ENCODE data around the gene CKAP2L. TPM values are rescaled to one million over a fixed set of nuclear protein-coding genes. Genes with fewer than 3 reads are reported as not detected.

The CKAP2L gene
- total and polyA plus RNA-seq, 2 experiments from 2014 or later, result 16.2 to 30.2 TPM

GRCh38 chr2:112783187-112783714, 18.8 kb upstream of the CKAP2L start:
- no peaks in the 10 kb centered on the region for H3K36me3 Mint-ChIP-seq (ENCODE audit: low read depth)
- H3K4me2 ChIP-seq, result peak overlapping the region; percentile 35; the same call in 1 of the 2 replicates
- H3K27me3 Mint-ChIP-seq (ENCODE audit: insufficient read depth, low read depth, poor library complexity), result peaks cover 6% of the 10 kb centered on the region
- H3K27ac Mint-ChIP-seq, result no peak overlapping the region
- peaks cover 26% of the 10 kb centered on the region for H3K4me1 Mint-ChIP-seq
- no peaks in the 10 kb centered on the region for H4K20me1 ChIP-seq (replicated peaks; ENCODE audit: insufficient read depth)
- H3K9me3 Mint-ChIP-seq, result no peaks in the 10 kb centered on the region
- no peaks in the 10 kb centered on the region for H3K27me3 ChIP-seq (ENCODE audit: insufficient read depth)
- H3K9me2 ChIP-seq (ENCODE audit: insufficient read depth), result peaks cover 16% of the 10 kb centered on the region
- DNase-seq (ENCODE audit: low spot score) (no peak), ATAC-seq (no peak)
- H3F3A ChIP-seq (replicated peaks; ENCODE audit: low read depth), result no peaks in the 10 kb centered on the region
- TF ChIP-seq ETS1 (IDR thresholded peaks at IDR 0.05), result no peak
- TF ChIP-seq CREB1 (CRISPR knock-in tag; IDR thresholded peaks at IDR 0.05; ENCODE audit: low read depth), result no peak
- no peak for TF ChIP-seq CTCF (conservative IDR thresholded peaks at IDR 0.05; ENCODE audit: low read depth in 2 of 2)
- no peak for TF ChIP-seq POLR2AphosphoS5 (IDR thresholded peaks at IDR 0.05; ENCODE audit: low read depth)
- no peak for TF ChIP-seq ZNF114 (CRISPR knock-in tag; IDR thresholded peaks at IDR 0.05)
- no peak for TF ChIP-seq JUNB (IDR thresholded peaks at IDR 0.05; ENCODE audit: unreplicated experiment)
- no peak overlapping the region for H3K4me3 Mint-ChIP-seq
- no peaks in the 10 kb centered on the region for H3K36me3 ChIP-seq (ENCODE audit: insufficient read depth)
- H2AFZ ChIP-seq, result peak overlapping the region; percentile 43
- no peaks in the 10 kb centered on the region for H3K79me2 ChIP-seq (replicated peaks; ENCODE audit: insufficient read depth)
- no peak overlapping the region for H3K27ac ChIP-seq (ENCODE audit: low read depth)
- H3K4me1 ChIP-seq (ENCODE audit: insufficient read depth), result peaks cover 22% of the 10 kb centered on the region
- no peak overlapping the region for H3K4me3 ChIP-seq

- Mint-ChIP-seq H3K27ac (no peak overlapping the region), H3K9me3 (no peaks in the 10 kb centered on the region), H3K27me3 (ENCODE audit: insufficient read depth, low read depth, poor library complexity) (peaks cover 6% of the 10 kb centered on the region), H3K4me3 (no peak overlapping the region), H3K36me3 (ENCODE audit: low read depth) (no peaks in the 10 kb centered on the region), H3K4me1 (peaks cover 26% of the 10 kb centered on the region)
- peaks cover 16% of the 10 kb centered on the region for H3K9me2 ChIP-seq (ENCODE audit: insufficient read depth)
- no peak overlapping the region for H3K4me3 ChIP-seq
- DNase-seq (ENCODE audit: low spot score) (no peak), ATAC-seq (no peak)
- no peak overlapping the region for H2AFZ ChIP-seq
- no peak overlapping the region for H3K27ac ChIP-seq (ENCODE audit: low read depth)
- no peaks in the 10 kb centered on the region for H3K79me2 ChIP-seq (replicated peaks; ENCODE audit: insufficient read depth)
- peaks cover 22% of the 10 kb centered on the region for H3K4me1 ChIP-seq (ENCODE audit: insufficient read depth)
- no peaks in the 10 kb centered on the region for H4K20me1 ChIP-seq (replicated peaks; ENCODE audit: insufficient read depth)
- H3K4me2 ChIP-seq, result no peak overlapping the region
- no peaks in the 10 kb centered on the region for H3F3A ChIP-seq (replicated peaks; ENCODE audit: low read depth)
- no peaks in the 10 kb centered on the region for H3K36me3 ChIP-seq (ENCODE audit: insufficient read depth)
- no peaks in the 10 kb centered on the region for H3K27me3 ChIP-seq (ENCODE audit: insufficient read depth)
- TF ChIP-seq CREB1 (CRISPR knock-in tag; IDR thresholded peaks at IDR 0.05; ENCODE audit: low read depth) (no peak), REST (IDR thresholded peaks at IDR 0.05; ENCODE audit: unreplicated experiment) (no peak), ZNF462 (CRISPR knock-in tag; IDR thresholded peaks at IDR 0.05) (no peak)
Measured at GRCh38 chr2:112782234-112782799, 17.9 kb upstream of the CKAP2L start.

Data from GM23338 (cell line).